NOMO-1 treated with DMSO at 0.1 percent for 48 hours (cell line): ENCODE data around the gene IL2RG.

Source experiments
- DNase-seq: peaks from one replicate; lab custom pipeline; 2025; ENCODE audit not compliant: unreplicated experiment; lab: John Stamatoyannopoulos, UW

The IL2RG gene

GRCh38 chrX:71111141-71111843 lies at the start of gene IL2RG:
TSS of gene IL2RG (minus strand) at chrX:71111577. CDS start at chrX:71111539, 38 bp downstream.
- DNase-seq: peak; percentile 13

GRCh38 chrX:71160475-71160874 lies 49.1 kb upstream of the IL2RG start:
- DNase-seq: no peak

GRCh38 chrX:71159335-71159734 lies 48.0 kb upstream of the IL2RG start:
- DNase-seq: no peak

- DNase-seq: no peak
Measured at GRCh38 chrX:71158603-71159002, 47.2 kb upstream of the IL2RG start.

GRCh38 chrX:71154641-71155040 lies 43.3 kb upstream of the IL2RG start:
- DNase-seq: no peak

GRCh38 chrX:71154196-71154595 lies 42.8 kb upstream of the IL2RG start:
- no peak for DNase-seq

GRCh38 chrX:71151366-71151765 lies 40.0 kb upstream of the IL2RG start:
- no peak for DNase-seq

- DNase-seq: no peak
Measured at GRCh38 chrX:71148278-71148663, 36.9 kb upstream of the IL2RG start.

GRCh38 chrX:71147496-71148277 lies 36.3 kb upstream of the IL2RG start:
- no peak for DNase-seq

GRCh38 chrX:71144651-71145050 lies 33.3 kb upstream of the IL2RG start, which contains the start of gene NLGN3:
TSS of gene NLGN3 (plus strand) at chrX:71144841. CDS start at chrX:71147750, 2,909 bp downstream.
- DNase-seq: no peak

- no peak for DNase-seq
Measured at GRCh38 chrX:71143508-71143907, 32.1 kb upstream of the IL2RG start.

- DNase-seq: no peak
Measured at GRCh38 chrX:71140440-71140839, 29.1 kb upstream of the IL2RG start.

- DNase-seq: no peak
Measured at GRCh38 chrX:71131510-71131909, 20.1 kb upstream of the IL2RG start.

- peak; percentile 36 for DNase-seq
Measured at GRCh38 chrX:71128915-71129765, 17.8 kb upstream of the IL2RG start.

- no peak for DNase-seq
Measured at GRCh38 chrX:71128166-71128833, 16.9 kb upstream of the IL2RG start.

- no peak for DNase-seq
Measured at GRCh38 chrX:71118985-71119535, 7.7 kb upstream of the IL2RG start.

GRCh38 chrX:71118032-71118984 lies 6.9 kb upstream of the IL2RG start, which contains the start of gene MED12:
TSS of gene MED12 (plus strand) at chrX:71118596. CDS start at chrX:71118755, 159 bp downstream.
- DNase-seq: peak; percentile 65

- DNase-seq: no peak
Measured at GRCh38 chrX:71117358-71117757, 6.0 kb upstream of the IL2RG start.

- no peak for DNase-seq
Measured at GRCh38 chrX:71111921-71112431, 599 bp upstream of the IL2RG start.
